ENCODE results near the gene HLA-DPB1.

Gene HLA-DPB1

GRCh38 chr6:33103776-33104175 lies 28.0 kb downstream of the HLA-DPB1 start:
- DNase-seq (ENCODE audit: low read depth, low spot score): no peak

GRCh38 chr6:33104887-33105286 lies 29.1 kb downstream of the HLA-DPB1 start:
- no peak for DNase-seq (ENCODE audit: low read depth, low spot score)

GRCh38 chr6:33105386-33105785 lies 29.6 kb downstream of the HLA-DPB1 start:
- no peak for DNase-seq (ENCODE audit: low read depth, low spot score)

GRCh38 chr6:33105916-33106871 lies 30.4 kb downstream of the HLA-DPB1 start:
- no peak for DNase-seq (ENCODE audit: low read depth, low spot score)

GRCh38 chr6:33107641-33108040 lies 31.9 kb downstream of the HLA-DPB1 start:
- DNase-seq (ENCODE audit: low read depth, low spot score): no peak

- no peak for DNase-seq (ENCODE audit: low read depth, low spot score)
Observed at GRCh38 chr6:33108307-33108706, 32.5 kb downstream of the HLA-DPB1 start.

- no peak for DNase-seq (ENCODE audit: low read depth, low spot score)
Observed at GRCh38 chr6:33112148-33112547, 36.4 kb downstream of the HLA-DPB1 start.

GRCh38 chr6:33113755-33114154 lies 38.0 kb downstream of the HLA-DPB1 start:
- no peak for DNase-seq (ENCODE audit: low read depth, low spot score)

GRCh38 chr6:33114406-33114805 lies 38.6 kb downstream of the HLA-DPB1 start:
- no peak for DNase-seq (ENCODE audit: low read depth, low spot score)

GRCh38 chr6:33116417-33116816 lies 40.6 kb downstream of the HLA-DPB1 start:
- peak; percentile 34 for DNase-seq (ENCODE audit: low read depth, low spot score)

GRCh38 chr6:33116841-33117711 lies 41.3 kb downstream of the HLA-DPB1 start:
- DNase-seq (ENCODE audit: low read depth, low spot score): peak; percentile 50

GRCh38 chr6:33117811-33118277 lies 42.1 kb downstream of the HLA-DPB1 start:
- peak; percentile 51 for DNase-seq (ENCODE audit: low read depth, low spot score)

- no peak for DNase-seq (ENCODE audit: low read depth, low spot score)
Observed at GRCh38 chr6:33118525-33119123, 42.8 kb downstream of the HLA-DPB1 start.

GRCh38 chr6:33120001-33120400 lies 44.2 kb downstream of the HLA-DPB1 start:
- DNase-seq (ENCODE audit: low read depth, low spot score): no peak

GRCh38 chr6:33123181-33123580 lies 47.4 kb downstream of the HLA-DPB1 start:
- DNase-seq (ENCODE audit: low read depth, low spot score): no peak

GRCh38 chr6:33123732-33124524 lies 48.1 kb downstream of the HLA-DPB1 start:
- DNase-seq (ENCODE audit: low read depth, low spot score): peak; percentile 69

GRCh38 chr6:33124525-33124901 lies 48.7 kb downstream of the HLA-DPB1 start:
- DNase-seq (ENCODE audit: low read depth, low spot score): no peak

- DNase-seq (ENCODE audit: low read depth, low spot score): no peak
Observed at GRCh38 chr6:33124947-33125346, 49.2 kb downstream of the HLA-DPB1 start.

- DNase-seq (ENCODE audit: low read depth, low spot score): peak; percentile 42
Observed at GRCh38 chr6:33126101-33126714, 50.4 kb downstream of the HLA-DPB1 start.

GRCh38 chr6:33128318-33128717 lies 52.5 kb downstream of the HLA-DPB1 start:
- DNase-seq (ENCODE audit: low read depth, low spot score): no peak
